ENCODE data around the gene METTL14.

DNA sequence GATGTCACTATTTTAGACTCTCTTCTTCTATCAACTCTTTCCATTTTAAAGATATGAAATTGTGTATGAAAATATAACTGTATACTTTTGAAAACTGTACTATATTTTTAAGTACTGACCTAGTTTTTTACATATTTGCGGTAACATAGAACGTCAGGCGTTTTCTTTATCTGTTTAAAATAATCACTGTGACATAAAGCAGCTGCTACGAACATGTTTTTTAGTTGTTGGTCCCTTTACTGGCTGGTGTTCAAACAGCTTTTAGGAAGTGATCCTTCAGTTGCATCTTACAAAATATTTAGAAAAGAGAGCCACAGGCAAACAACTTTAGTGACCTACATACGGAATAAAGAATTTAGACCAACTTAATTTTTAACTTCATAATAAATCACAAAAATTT is 73.1 kb downstream of the METTL14 start:
- TF ChIP-seq CTCF (IDR thresholded peaks at IDR 0.05) (no peak), POLR2AphosphoS5 (IDR thresholded peaks at IDR 0.05; ENCODE audit: insufficient read depth in 1 of 2, low read depth in 1 of 2) (no peak)

Data from vagina (tissue), 2 donors.